HepG2 (cell line): ENCODE data around the gene MEA1. TPM values are rescaled to one million over a fixed set of nuclear protein-coding genes. Genes with fewer than 3 reads are reported as not detected.
A peak's percentile ranks its signal among the peaks of the same experiment; 100 is the strongest.

Source experiments
- ELF1 ChIP-seq: sonication (generic); formaldehyde crosslinking; IDR thresholded peaks from 2 replicates; pipeline ENCODE4 v1.4.0; 2020; ENCODE audit warnings: missing genetic modification reagents
- ELF3 ChIP-seq: IDR thresholded peaks from 2 replicates; pipeline ENCODE4 v1.6.1; 2016; ENCODE audit warnings: missing genetic modification reagents, missing compliant biosample characterization
- HCFC1 ChIP-seq: fragments of 150-350 bp; IDR thresholded peaks from 2 replicates; pipeline ENCODE4 v1.6.1; 2014; ENCODE audit warnings: low read depth, low read length
- HNF4A ChIP-seq: sonication (generic); formaldehyde crosslinking; IDR thresholded peaks from 2 replicates; pipeline ENCODE4 v1.4.0; 2020; ENCODE audit warnings: missing genetic modification reagents
- HOXA9 ChIP-seq: sonication (generic); formaldehyde crosslinking; IDR thresholded peaks from 2 replicates; pipeline ENCODE4 v1.8.1; 2022; ENCODE audit warnings: missing genetic modification reagents, mild to moderate bottlenecking, moderate library complexity, borderline replicate concordance
- KLF13 ChIP-seq: sonication (generic); formaldehyde crosslinking; IDR thresholded peaks from 2 replicates; pipeline ENCODE4 v1.4.0; 2020; ENCODE audit warnings: mild to moderate bottlenecking, missing genetic modification reagents
- NR2F6 ChIP-seq, 2 experiments: IDR thresholded peaks; 2 replicates each; pipeline ENCODE4 v1.6.1; 2016; ENCODE audit warnings: antibody characterized with exemption in 1 of 2, mild to moderate bottlenecking in 1 of 2
- ZBTB42 ChIP-seq: sonication (generic); formaldehyde crosslinking; IDR thresholded peaks from 2 replicates; pipeline ENCODE4 v1.5.0; 2020; ENCODE audit warnings: mild to moderate bottlenecking, missing genetic modification reagents
- ZNF180 ChIP-seq: sonication (generic); formaldehyde crosslinking; IDR thresholded peaks from 2 replicates; pipeline ENCODE4 v1.4.0; 2020; ENCODE audit warnings: low read depth, missing genetic modification reagents, borderline replicate concordance
- ZNF253 ChIP-seq: sonication (generic); formaldehyde crosslinking; IDR thresholded peaks from 2 replicates; pipeline ENCODE4 v1.8.0; 2022; ENCODE audit warnings: mild to moderate bottlenecking, missing genetic modification reagents, borderline replicate concordance
- ZNF761 ChIP-seq: sonication (generic); formaldehyde crosslinking; conservative IDR thresholded peaks from 2 replicates; pipeline ENCODE4 v1.4.0; 2020; ENCODE audit warnings: mild to moderate bottlenecking, missing genetic modification reagents
- polyA plus RNA-seq, 8 experiments: library from polyadenylated mRNA; depleted of rRNA in 3 of 8; stranded (reverse) in 7 of 8; unstranded in 1 of 8; fragments of >200 nt; fragmentation: Illumina TruSeq in 4 of 8; extraction: Trizol in 4 of 8; gene quantifications; 2 replicates each; pipeline versions ENCODE4 v1.2.1 to v1.2.3, GENCODE V29; 2011 to 2016; ENCODE audit warnings: low read depth in 4 of 8, missing spikeins in 1 of 8, mixed read lengths in 1 of 8; ENCODE audit not compliant: insufficient read depth in 1 of 8
- total RNA-seq, 5 experiments: library from RNA; depleted of rRNA; stranded (reverse); fragments of >200 nt; fragmentation: Illumina TruSeq; extraction: Trizol; gene quantifications; 2 replicates each; pipeline ENCODE4 v1.2.3, GENCODE V29; 2016; ENCODE audit warnings: low read depth in 1 of 5
- TF ChIP-seq, protein P1 (sequence below): sonication (generic); formaldehyde crosslinking; IDR thresholded peaks from 2 replicates; pipeline ENCODE4 v1.8.1; 2022; ENCODE audit warnings: mild to moderate bottlenecking, missing genetic modification reagents
- TF ChIP-seq, protein P2 (sequence below): sonication (generic); formaldehyde crosslinking; conservative IDR thresholded peaks from 2 replicates; pipeline ENCODE4 v1.8.0; 2022; ENCODE audit warnings: missing genetic modification reagents
- TF ChIP-seq, protein P3 (sequence below): sonication (generic); formaldehyde crosslinking; IDR thresholded peaks from 2 replicates; pipeline ENCODE4 v1.8.0; 2022; ENCODE audit warnings: missing genetic modification reagents, mild to moderate bottlenecking, inconsistent platforms, borderline replicate concordance
- TF ChIP-seq, protein P4 (sequence below): sonication (generic); formaldehyde crosslinking; IDR thresholded peaks from 2 replicates; pipeline ENCODE4 v1.5.0; 2020; ENCODE audit warnings: mild to moderate bottlenecking, missing genetic modification reagents
- TF ChIP-seq, protein P5 (sequence below): sonication (generic); formaldehyde crosslinking; IDR thresholded peaks from 2 replicates; pipeline ENCODE4 v1.5.0; 2020; ENCODE audit warnings: mild to moderate bottlenecking, missing genetic modification reagents

The MEA1 gene
- total and polyA plus RNA-seq, 2 of the 13 experiments (the other 11 are each of a cell fraction or from before 2014, with no cell fraction given): 75.6 to 86.2 TPM

DNA sequence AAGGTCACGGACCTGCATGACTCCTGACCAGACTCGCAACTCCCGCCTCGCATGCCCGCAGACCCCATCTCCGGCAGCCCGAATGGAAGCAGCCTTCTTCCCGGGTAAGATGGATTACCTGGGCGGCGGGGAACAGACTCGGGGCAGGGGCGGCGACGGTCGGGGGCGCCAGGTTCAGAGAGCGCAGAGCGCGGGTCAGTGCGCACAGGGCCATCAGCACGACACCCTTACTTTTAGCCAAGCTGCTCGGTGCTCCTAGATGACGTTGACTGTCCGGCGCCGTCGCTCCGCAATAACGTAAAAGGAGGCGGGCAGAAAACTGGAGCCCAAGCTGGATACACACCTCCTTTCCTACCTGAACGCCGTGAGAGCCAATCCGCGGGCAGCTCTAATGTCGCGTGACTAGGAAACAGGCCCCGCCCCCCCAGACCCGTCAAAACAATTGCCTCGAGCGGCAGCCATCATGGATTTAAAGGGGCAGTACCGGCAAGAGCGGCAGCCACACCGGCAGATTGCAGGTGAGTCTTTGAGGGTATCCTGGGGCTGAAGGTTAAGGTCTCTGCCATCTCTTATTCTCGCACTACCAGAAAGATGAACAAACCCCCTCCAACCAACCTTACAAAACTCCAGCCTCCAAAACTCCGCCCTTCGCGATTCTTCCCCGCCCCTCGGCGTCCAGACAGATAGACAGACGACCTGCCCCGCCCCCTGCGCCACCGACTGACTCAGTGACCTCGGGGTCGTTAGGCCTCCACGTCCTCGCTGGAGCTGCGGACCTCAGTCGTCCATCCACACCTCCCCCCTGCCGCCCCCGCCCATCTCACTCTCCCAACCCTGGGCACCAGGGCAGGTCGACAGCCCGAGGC, 45.7 kb upstream of the MEA1 start, which contains the start of the genes KLC4 and MRPL2 (continued):
- TF ChIP-seq, protein P1, sequence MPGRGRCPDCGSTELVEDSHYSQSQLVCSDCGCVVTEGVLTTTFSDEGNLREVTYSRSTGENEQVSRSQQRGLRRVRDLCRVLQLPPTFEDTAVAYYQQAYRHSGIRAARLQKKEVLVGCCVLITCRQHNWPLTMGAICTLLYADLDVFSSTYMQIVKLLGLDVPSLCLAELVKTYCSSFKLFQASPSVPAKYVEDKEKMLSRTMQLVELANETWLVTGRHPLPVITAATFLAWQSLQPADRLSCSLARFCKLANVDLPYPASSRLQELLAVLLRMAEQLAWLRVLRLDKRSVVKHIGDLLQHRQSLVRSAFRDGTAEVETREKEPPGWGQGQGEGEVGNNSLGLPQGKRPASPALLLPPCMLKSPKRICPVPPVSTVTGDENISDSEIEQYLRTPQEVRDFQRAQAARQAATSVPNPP (CRISPR knock-in tag): no peak
- TF ChIP-seq, protein P2, sequence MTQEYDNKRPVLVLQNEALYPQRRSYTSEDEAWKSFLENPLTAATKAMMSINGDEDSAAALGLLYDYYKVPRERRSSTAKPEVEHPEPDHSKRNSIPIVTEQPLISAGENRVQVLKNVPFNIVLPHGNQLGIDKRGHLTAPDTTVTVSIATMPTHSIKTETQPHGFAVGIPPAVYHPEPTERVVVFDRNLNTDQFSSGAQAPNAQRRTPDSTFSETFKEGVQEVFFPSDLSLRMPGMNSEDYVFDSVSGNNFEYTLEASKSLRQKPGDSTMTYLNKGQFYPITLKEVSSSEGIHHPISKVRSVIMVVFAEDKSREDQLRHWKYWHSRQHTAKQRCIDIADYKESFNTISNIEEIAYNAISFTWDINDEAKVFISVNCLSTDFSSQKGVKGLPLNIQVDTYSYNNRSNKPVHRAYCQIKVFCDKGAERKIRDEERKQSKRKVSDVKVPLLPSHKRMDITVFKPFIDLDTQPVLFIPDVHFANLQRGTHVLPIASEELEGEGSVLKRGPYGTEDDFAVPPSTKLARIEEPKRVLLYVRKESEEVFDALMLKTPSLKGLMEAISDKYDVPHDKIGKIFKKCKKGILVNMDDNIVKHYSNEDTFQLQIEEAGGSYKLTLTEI (CRISPR knock-in tag): no peak
- TF ChIP-seq HNF4A: peak; percentile 49; the same call in 1 of the 2 replicates
- peak; percentile 70 for TF ChIP-seq ELF1
- TF ChIP-seq, protein P3, sequence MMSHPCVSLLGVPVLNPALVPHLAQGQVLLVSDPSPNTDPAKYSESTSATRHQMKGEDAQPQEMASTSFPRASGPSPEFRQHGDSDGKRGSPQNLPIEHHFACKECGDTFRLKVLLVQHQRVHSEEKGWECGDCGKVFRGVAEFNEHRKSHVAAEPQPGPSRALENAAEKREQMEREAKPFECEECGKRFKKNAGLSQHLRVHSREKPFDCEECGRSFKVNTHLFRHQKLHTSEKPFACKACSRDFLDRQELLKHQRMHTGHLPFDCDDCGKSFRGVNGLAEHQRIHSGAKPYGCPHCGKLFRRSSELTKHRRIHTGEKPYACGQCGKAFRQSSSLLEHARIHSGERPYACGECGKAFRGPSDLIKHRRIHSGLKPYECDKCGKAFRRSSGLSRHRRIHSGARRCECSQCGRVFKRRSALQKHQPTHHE: peak; percentile 23; the same call in 1 of the 2 replicates
- TF ChIP-seq, protein P4, sequence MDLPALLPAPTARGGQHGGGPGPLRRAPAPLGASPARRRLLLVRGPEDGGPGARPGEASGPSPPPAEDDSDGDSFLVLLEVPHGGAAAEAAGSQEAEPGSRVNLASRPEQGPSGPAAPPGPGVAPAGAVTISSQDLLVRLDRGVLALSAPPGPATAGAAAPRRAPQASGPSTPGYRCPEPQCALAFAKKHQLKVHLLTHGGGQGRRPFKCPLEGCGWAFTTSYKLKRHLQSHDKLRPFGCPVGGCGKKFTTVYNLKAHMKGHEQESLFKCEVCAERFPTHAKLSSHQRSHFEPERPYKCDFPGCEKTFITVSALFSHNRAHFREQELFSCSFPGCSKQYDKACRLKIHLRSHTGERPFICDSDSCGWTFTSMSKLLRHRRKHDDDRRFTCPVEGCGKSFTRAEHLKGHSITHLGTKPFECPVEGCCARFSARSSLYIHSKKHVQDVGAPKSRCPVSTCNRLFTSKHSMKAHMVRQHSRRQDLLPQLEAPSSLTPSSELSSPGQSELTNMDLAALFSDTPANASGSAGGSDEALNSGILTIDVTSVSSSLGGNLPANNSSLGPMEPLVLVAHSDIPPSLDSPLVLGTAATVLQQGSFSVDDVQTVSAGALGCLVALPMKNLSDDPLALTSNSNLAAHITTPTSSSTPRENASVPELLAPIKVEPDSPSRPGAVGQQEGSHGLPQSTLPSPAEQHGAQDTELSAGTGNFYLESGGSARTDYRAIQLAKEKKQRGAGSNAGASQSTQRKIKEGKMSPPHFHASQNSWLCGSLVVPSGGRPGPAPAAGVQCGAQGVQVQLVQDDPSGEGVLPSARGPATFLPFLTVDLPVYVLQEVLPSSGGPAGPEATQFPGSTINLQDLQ (CRISPR knock-in tag): peak; percentile 42; the same call in 1 of the 2 replicates
- TF ChIP-seq HCFC1: peak; percentile 80
- TF ChIP-seq ELF3 (CRISPR knock-in tag): peak; percentile 27
- no peak for TF ChIP-seq ZNF761 (CRISPR knock-in tag)
- peak; percentile 49; the same call in 1 of the 2 replicates for TF ChIP-seq ZBTB42
- TF ChIP-seq ZNF180 (CRISPR knock-in tag): no peak
- TF ChIP-seq, protein P5, sequence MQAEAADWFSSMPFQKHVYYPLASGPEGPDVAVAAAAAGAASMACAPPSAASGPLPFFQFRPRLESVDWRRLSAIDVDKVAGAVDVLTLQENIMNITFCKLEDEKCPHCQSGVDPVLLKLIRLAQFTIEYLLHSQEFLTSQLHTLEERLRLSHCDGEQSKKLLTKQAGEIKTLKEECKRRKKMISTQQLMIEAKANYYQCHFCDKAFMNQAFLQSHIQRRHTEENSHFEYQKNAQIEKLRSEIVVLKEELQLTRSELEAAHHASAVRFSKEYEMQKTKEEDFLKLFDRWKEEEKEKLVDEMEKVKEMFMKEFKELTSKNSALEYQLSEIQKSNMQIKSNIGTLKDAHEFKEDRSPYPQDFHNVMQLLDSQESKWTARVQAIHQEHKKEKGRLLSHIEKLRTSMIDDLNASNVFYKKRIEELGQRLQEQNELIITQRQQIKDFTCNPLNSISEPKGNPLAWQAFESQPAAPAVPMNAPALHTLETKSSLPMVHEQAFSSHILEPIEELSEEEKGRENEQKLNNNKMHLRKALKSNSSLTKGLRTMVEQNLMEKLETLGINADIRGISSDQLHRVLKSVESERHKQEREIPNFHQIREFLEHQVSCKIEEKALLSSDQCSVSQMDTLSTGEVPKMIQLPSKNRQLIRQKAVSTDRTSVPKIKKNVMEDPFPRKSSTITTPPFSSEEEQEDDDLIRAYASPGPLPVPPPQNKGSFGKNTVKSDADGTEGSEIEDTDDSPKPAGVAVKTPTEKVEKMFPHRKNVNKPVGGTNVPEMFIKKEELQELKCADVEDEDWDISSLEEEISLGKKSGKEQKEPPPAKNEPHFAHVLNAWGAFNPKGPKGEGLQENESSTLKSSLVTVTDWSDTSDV: peak; percentile 92
- peak; percentile 76 for TF ChIP-seq NR2F6 (IDR thresholded peaks at IDR 0.05)
- TF ChIP-seq NR2F6 (CRISPR knock-in tag; IDR thresholded peaks at IDR 0.05): peak; percentile 94
- TF ChIP-seq KLF13: peak; percentile 65; the same call in 1 of the 2 replicates
- TF ChIP-seq HOXA9 (CRISPR knock-in tag): no peak
- TF ChIP-seq ZNF253 (CRISPR knock-in tag): no peak
